Lower lobe of right lung (tissue), 2 donors: ENCODE results near the gene CARS2. TPM values are rescaled to one million over a fixed set of nuclear protein-coding genes. Genes with fewer than 3 reads are reported as not detected.

ENCODE experiments used
- ATAC-seq, 2 donors: fragments of 200-7000 bp; cut with Tn5 transposase; one replicate each; pipeline ENCODE4 v1.9.1; 2020 to 2022; ENCODE audit warnings: mild to moderate bottlenecking in 2 of 2, moderate library complexity in 2 of 2
- DNase-seq: peaks from one replicate; pipeline ENCODE4 v3.0.0-alpha.2; 2020
- H3K27ac ChIP-seq: fragments of 200-600 bp; one replicate; pipeline ENCODE4 v1.8.0; 2022
- H3K27me3 ChIP-seq: fragments of 200-600 bp; one replicate; pipeline ENCODE4 v1.8.0; 2022; ENCODE audit warnings: low read depth
- H3K36me3 ChIP-seq: fragments of 200-600 bp; one replicate; pipeline ENCODE4 v1.8.0; 2022; ENCODE audit warnings: mild to moderate bottlenecking
- H3K4me1 ChIP-seq: fragments of 200-600 bp; one replicate; pipeline ENCODE4 v1.8.0; 2022
- H3K4me3 ChIP-seq: fragments of 200-600 bp; one replicate; pipeline ENCODE4 v1.8.0; 2022; ENCODE audit warnings: mild to moderate bottlenecking
- H3K9me3 ChIP-seq: fragments of 200-600 bp; one replicate; pipeline ENCODE4 v1.8.0; 2022
- intact Hi-C: fragments of 100-400 bp; cut with DNase I; formaldehyde crosslinking; loops from one replicate; pipeline ENCODE4 v1.11.0; 2022
- long read RNA-seq: library from polyadenylated mRNA; unstranded; transcript quantifications from one replicate; pipeline ENCODE4 v2.0.0, GENCODE V29; 2021
- total RNA-seq: library from RNA; stranded (reverse); fragmentation: NEBNext Ultra II Directional; extraction: Animal tissue kit (Norgen Biotek cat#: 25700); gene quantifications from one replicate; pipeline ENCODE4 v1.2.1, GENCODE V29; 2021
- TF ChIP-seq, protein P1 (sequence below): fragments of 200-600 bp; IDR thresholded peaks from one replicate; pipeline ENCODE4 v1.8.0; 2022; ENCODE audit warnings: antibody characterized with exemption, mild to moderate bottlenecking
- donor health status: DM: no; HTN: yes; CAD: no; lungs with severe emphysema.

CARS2 gene, protein sequence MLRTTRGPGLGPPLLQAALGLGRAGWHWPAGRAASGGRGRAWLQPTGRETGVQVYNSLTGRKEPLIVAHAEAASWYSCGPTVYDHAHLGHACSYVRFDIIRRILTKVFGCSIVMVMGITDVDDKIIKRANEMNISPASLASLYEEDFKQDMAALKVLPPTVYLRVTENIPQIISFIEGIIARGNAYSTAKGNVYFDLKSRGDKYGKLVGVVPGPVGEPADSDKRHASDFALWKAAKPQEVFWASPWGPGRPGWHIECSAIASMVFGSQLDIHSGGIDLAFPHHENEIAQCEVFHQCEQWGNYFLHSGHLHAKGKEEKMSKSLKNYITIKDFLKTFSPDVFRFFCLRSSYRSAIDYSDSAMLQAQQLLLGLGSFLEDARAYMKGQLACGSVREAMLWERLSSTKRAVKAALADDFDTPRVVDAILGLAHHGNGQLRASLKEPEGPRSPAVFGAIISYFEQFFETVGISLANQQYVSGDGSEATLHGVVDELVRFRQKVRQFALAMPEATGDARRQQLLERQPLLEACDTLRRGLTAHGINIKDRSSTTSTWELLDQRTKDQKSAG
- total RNA-seq, result 70.3 TPM
- long read RNA-seq, transcript CARS2-201 (15 exons, 1,879 nt), result major isoform, 79 of 118 reads
- long read RNA-seq, partial matches to known transcripts, result 12 of 118 reads
- long read RNA-seq, other reads (novel, unspliced or antisense), result 24 of 118 reads

DNA sequence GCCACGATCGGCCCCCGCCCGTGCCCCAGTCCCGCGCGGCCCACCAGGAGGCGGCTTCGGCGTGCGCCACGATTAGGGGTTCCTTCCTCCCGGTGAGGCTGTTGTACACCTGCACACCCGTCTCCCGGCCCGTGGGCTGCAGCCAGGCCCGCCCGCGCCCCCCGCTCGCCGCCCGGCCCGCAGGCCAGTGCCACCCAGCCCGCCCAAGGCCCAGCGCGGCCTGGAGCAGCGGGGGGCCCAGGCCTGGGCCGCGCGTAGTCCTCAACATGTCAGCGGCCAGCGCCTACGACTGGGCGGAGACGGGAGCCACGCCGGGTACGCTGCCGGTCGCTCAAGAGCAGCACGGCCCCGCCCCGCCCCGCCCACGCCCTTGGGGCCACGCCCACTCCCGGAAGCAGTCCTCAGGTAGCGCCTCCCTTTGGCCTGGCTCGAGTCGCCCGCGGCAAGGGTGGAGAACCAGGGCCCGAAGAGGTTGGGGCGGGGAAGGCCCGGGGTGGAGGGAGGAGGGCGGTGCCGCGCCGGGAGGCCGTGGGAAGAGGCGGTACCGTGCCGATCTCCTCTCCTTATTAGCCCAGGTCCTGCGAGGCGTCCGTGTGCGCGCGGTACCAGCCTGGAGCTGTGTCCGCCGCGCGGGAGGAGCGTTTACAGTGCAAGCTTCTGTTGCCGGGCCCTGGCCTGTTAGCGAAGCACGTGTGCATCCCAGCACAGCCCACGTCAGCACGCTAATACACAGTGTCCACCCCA, at the start of gene CARS2:
TSS of gene CARS2 (minus strand) at position 291 of the 744 bp plus-strand sequence. CDS start at position 268, 23 bp downstream.
- peak; percentile 98 for DNase-seq
- TF ChIP-seq, protein P1, sequence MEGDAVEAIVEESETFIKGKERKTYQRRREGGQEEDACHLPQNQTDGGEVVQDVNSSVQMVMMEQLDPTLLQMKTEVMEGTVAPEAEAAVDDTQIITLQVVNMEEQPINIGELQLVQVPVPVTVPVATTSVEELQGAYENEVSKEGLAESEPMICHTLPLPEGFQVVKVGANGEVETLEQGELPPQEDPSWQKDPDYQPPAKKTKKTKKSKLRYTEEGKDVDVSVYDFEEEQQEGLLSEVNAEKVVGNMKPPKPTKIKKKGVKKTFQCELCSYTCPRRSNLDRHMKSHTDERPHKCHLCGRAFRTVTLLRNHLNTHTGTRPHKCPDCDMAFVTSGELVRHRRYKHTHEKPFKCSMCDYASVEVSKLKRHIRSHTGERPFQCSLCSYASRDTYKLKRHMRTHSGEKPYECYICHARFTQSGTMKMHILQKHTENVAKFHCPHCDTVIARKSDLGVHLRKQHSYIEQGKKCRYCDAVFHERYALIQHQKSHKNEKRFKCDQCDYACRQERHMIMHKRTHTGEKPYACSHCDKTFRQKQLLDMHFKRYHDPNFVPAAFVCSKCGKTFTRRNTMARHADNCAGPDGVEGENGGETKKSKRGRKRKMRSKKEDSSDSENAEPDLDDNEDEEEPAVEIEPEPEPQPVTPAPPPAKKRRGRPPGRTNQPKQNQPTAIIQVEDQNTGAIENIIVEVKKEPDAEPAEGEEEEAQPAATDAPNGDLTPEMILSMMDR, result peak; percentile 9
- Histone ChIP-seq H3K36me3 (peaks cover 26% of the 10 kb centered on the region), H3K4me3 (peak within 1 kb of the TSS; percentile 81), H3K4me1 (peaks cover 41% of the 10 kb centered on the region), H3K27me3 (no peaks in the 10 kb centered on the region), H3K9me3 (no peaks in the 10 kb centered on the region), H3K27ac (peak within 1 kb of the TSS; percentile 89)
- ATAC-seq, result peak; percentile 99
- intact Hi-C loops, result no loop called here

DNA sequence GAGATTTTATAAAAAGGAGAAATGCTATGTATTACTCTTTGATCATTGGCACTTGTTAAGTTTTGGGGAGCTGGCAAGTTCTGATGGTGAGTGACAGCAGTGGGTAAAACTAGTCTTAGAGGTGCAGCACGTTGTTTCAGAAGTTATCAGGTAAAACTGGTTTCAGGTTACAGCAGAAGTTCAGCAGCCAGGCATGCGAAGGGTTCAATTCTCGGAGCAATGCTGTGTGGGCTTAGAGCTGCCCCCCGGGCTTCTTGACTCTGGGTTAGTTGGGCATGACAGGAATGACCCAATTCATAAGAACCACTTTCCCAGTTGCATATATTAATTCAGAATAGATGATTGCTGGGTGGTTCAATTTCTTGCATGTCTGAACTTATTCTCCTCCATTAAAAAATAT, 42.4 kb upstream of the CARS2 start:
- Histone ChIP-seq H3K36me3 (no peaks in the 10 kb centered on the region), H3K9me3 (peaks cover 6% of the 10 kb centered on the region), H3K4me1 (no peaks in the 10 kb centered on the region), H3K4me3 (no peak overlapping the region), H3K27me3 (no peaks in the 10 kb centered on the region), H3K27ac (no peak overlapping the region)
- intact Hi-C loops, result no loop called here
- TF ChIP-seq, protein P1, result no peak
- no peak for DNase-seq
- ATAC-seq, result no peak

DNA sequence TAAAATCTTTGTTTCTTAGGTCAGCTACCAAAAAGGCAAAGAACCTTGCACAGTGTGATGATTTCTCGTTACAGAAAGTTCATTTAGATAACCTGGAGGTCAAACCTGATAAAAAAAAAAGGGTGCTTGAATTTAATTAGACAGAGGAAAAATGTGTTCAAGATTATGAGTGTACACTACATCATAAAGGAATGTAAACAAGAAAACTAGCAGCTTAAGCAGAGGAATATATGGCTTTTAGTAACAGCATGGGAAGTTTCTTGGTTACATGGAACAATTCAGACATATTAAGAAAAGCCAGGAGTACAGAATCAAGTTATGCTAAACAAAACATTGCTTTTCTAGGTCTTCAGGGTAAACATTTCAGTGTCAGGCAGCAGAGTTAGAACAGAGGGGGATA, 40.5 kb upstream of the CARS2 start:
- TF ChIP-seq, protein P1, result no peak
- H3K9me3 ChIP-seq, result peaks cover 7% of the 10 kb centered on the region
- intact Hi-C loops, result no loop called here
- H3K27ac ChIP-seq, result no peak overlapping the region
- ATAC-seq, result no peak
- DNase-seq, result no peak
- no peak overlapping the region for H3K4me3 ChIP-seq
- H3K4me1 ChIP-seq, result no peaks in the 10 kb centered on the region
- H3K27me3 ChIP-seq, result no peaks in the 10 kb centered on the region
- no peaks in the 10 kb centered on the region for H3K36me3 ChIP-seq

DNA sequence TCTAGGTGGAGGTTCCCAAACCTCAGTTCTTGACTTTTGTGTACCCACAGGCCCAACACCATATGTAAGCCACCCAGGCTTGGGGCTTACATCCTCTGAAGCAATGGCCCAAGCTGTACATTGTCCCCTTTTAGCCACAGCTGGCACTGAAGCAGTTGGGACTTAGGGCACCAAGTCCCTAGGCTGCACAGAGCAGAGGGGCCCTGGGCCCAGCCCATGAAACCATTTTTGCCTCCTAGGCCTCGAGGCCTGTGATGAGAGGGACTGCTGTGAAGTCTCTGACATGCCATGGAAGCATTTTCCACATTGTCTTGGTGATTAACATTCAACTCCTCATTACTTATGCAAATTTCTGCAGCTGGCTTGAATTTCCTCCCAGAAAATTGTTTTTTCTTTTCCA, 37.8 kb upstream of the CARS2 start:
- DNase-seq, result no peak
- no peaks in the 10 kb centered on the region for H3K4me1 ChIP-seq
- TF ChIP-seq, protein P1, result no peak

DNA sequence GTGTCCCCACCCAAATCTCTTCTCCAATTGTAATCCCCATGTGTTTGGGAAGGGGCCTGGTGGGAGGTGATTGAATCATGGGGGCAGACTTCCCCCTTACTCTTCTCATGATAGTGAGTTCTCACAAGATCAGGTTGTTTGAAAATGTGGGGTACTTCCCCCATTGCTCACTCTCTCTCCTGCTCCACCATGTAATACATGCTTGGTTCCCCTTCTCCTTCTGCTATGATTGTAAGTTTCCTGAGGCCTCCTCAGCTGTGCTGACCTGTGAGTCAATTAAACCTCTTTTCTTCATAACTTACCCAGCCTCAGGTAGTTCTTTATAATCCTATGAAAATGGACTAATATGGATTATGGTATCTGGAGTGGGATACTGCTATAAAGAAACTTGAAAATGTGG, 31.6 kb upstream of the CARS2 start:
- Histone ChIP-seq H3K4me1 (no peaks in the 10 kb centered on the region), H3K36me3 (no peaks in the 10 kb centered on the region), H3K27ac (no peak overlapping the region), H3K9me3 (no peaks in the 10 kb centered on the region), H3K4me3 (no peak overlapping the region), H3K27me3 (no peaks in the 10 kb centered on the region)
- intact Hi-C loops, result no loop called here
- TF ChIP-seq, protein P1, result no peak
- ATAC-seq (no peak), DNase-seq (no peak)

More for the DNA sequence above, 37.8 kb upstream of the CARS2 start:
- Histone ChIP-seq H3K27me3 (no peaks in the 10 kb centered on the region), H3K4me3 (no peak overlapping the region), H3K9me3 (peaks cover 7% of the 10 kb centered on the region), H3K36me3 (no peaks in the 10 kb centered on the region), H3K27ac (no peak overlapping the region)
- intact Hi-C loops, result no loop called here
- ATAC-seq, result no peak
